HL-60 (cell line): ENCODE results near the gene FKBP6.

Source experiments
- POLR2AphosphoS5 ChIP-seq: IDR thresholded peaks from 2 replicates; pipeline ENCODE4 v1.6.1; 2012; ENCODE audit warnings: low read depth
- TF ChIP-seq, protein P1 (sequence below): IDR thresholded peaks from one replicate; pipeline ENCODE4 v1.5.1; 2011; ENCODE audit warnings: low read length, control low read depth, inconsistent platforms; ENCODE audit not compliant: insufficient read depth

DNA sequence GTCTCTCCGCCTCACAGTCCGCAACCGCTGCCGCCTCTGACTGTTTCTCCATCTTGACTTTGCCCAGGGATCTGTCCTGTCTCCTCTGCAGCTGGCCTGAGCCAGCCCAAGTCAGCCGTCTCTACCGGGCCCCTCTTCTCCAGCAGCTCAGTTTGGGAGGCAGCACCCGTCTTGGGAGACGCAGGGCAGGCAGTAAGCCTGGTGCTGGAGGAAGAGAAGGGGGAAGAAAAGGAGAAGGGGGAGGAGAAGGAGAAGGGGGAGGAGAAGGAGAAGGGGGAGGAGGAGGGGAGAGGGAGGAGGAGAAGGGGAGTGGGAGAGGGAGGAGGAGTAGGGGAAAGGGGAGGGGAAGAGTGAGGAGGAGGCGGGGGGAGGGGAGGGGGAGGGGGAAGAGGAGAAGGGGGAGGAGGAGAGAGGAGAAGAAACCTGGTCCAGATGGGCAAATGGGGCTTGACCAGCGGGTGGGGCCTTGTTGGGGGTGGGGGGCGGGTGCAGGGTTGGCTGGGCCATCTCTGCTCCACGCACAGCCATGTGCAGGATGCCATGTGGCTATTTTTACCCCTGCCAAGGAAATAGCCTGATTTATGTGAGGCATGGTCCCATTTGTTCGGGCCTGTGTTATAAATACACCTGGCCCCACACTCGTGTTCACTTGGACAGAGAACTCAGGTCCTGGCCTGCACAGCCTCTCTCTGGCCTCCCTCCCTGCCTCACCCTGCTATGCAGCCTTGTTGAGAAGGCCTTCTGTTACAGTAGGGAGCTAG lies 69.7 kb downstream of the FKBP6 start:
- TF ChIP-seq, protein P1, sequence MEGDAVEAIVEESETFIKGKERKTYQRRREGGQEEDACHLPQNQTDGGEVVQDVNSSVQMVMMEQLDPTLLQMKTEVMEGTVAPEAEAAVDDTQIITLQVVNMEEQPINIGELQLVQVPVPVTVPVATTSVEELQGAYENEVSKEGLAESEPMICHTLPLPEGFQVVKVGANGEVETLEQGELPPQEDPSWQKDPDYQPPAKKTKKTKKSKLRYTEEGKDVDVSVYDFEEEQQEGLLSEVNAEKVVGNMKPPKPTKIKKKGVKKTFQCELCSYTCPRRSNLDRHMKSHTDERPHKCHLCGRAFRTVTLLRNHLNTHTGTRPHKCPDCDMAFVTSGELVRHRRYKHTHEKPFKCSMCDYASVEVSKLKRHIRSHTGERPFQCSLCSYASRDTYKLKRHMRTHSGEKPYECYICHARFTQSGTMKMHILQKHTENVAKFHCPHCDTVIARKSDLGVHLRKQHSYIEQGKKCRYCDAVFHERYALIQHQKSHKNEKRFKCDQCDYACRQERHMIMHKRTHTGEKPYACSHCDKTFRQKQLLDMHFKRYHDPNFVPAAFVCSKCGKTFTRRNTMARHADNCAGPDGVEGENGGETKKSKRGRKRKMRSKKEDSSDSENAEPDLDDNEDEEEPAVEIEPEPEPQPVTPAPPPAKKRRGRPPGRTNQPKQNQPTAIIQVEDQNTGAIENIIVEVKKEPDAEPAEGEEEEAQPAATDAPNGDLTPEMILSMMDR: no peak
- TF ChIP-seq POLR2AphosphoS5: no peak
